ENCODE measurements around the gene ZG16B.

DNA sequence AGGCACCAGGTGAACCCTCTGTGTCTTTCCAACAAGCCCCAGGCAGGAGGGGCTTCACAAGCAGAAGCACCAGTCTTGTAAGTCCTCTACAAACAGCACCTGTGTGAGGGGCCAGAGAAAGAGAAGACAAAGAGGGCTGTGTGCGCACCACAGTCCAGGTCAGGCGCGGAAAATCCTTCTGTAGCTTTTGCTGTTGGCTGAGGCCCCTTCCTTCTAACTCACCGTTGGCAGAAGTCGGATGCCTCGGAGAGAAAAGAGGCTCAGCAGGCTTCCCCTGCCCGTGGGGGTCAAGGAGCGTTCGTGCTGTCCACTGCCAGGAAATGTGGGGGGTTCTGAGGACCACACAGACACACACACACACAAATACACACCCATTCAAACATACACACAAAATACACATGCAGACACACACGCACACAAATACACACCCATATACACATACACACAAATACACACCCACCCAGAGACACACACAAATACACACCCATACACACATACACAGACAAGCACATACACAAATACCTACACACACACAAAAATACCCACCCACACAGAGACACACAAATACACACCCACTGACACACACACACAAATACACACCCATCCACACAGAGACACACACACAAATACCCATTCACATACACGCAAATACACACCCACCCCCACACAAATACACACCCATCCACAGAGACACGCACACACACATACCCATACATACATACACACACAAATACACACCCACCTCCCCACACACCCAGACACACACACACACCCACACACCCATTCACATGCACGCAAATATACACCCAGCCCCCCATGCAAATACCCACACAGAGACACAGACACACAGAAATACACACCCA is 6.8 kb downstream of the ZG16B start:
- TF ChIP-seq, protein P1, sequence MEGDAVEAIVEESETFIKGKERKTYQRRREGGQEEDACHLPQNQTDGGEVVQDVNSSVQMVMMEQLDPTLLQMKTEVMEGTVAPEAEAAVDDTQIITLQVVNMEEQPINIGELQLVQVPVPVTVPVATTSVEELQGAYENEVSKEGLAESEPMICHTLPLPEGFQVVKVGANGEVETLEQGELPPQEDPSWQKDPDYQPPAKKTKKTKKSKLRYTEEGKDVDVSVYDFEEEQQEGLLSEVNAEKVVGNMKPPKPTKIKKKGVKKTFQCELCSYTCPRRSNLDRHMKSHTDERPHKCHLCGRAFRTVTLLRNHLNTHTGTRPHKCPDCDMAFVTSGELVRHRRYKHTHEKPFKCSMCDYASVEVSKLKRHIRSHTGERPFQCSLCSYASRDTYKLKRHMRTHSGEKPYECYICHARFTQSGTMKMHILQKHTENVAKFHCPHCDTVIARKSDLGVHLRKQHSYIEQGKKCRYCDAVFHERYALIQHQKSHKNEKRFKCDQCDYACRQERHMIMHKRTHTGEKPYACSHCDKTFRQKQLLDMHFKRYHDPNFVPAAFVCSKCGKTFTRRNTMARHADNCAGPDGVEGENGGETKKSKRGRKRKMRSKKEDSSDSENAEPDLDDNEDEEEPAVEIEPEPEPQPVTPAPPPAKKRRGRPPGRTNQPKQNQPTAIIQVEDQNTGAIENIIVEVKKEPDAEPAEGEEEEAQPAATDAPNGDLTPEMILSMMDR (IDR thresholded peaks at IDR 0.05) = no peak
- no peak for TF ChIP-seq POLR2A (IDR thresholded peaks at IDR 0.05)

Data from ovary (tissue), 3 donors.